ENCODE data around the gene SLC10A7. TPM values are rescaled to one million over a fixed set of nuclear protein-coding genes. Genes with fewer than 3 reads are reported as not detected.
A peak's percentile ranks its signal among the peaks of the same experiment; 100 is the strongest.

SLC10A7 gene
- total and polyA plus RNA-seq, 2 experiments from 2014 or later: 8.3 to 21.2 TPM

DNA sequence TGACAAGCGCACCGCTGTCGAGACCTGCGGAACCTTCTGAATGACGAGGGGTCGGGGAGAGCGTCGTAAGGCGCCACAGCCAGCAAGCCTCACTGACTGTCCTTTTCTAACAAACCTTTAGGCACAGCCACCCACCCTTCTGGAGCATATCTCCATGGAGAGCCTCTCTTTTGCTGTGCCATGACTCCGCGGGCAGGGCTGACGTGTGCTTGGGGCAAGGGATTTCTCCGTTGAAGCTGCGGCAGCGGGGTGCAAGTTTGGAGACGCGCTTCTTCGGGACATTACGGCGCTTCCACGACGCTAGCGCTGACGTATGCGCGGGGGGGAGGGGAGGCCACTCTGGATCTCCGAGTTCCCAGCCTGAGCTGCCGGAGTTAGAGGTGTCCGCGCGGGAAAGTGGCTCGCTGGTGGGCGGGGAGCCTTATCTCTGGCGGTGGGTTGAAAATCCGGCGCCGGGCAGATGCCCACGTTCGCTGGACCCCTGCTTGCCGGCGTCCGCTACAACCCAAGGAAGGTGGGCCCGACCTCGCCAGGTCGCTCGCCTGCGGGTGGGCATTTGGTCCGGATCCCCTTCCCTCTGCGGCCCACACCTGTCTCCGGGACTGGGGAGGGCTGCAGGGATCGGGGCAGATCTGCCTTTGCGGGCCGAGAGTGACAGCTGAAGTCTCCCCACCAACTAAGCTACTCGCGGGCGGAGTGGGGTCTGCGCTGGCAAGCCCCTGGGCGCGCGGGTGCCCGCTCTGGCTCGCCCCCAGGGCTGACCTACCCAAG is 543 bp upstream of the SLC10A7 start:
- Histone ChIP-seq H4K20me1 (ENCODE audit: insufficient read depth, poor library complexity, severe bottlenecking) (no peaks in the 10 kb centered on the region), H3K27me3 (no peaks in the 10 kb centered on the region), H3K4me1 (ENCODE audit: insufficient read depth) (peaks cover 14% of the 10 kb centered on the region), H3K4me3 (peak overlapping the region; percentile 84), H3K36me3 (replicated peaks; ENCODE audit: insufficient read depth, low read depth) (no peaks in the 10 kb centered on the region), H3K9me2 (replicated peaks; ENCODE audit: insufficient read depth) (no peaks in the 10 kb centered on the region), H3K27ac (peak overlapping the region; percentile 97), H2AFZ (peak overlapping the region; percentile 99), H3K9me3 (ENCODE audit: low read depth) (no peaks in the 10 kb centered on the region), H3K79me2 (peaks cover 32% of the 10 kb centered on the region), H3K4me2 (peak overlapping the region; percentile 97)
- peak; percentile 93 for DNase-seq (ENCODE audit: low spot score)
- TF ChIP-seq, protein P1, sequence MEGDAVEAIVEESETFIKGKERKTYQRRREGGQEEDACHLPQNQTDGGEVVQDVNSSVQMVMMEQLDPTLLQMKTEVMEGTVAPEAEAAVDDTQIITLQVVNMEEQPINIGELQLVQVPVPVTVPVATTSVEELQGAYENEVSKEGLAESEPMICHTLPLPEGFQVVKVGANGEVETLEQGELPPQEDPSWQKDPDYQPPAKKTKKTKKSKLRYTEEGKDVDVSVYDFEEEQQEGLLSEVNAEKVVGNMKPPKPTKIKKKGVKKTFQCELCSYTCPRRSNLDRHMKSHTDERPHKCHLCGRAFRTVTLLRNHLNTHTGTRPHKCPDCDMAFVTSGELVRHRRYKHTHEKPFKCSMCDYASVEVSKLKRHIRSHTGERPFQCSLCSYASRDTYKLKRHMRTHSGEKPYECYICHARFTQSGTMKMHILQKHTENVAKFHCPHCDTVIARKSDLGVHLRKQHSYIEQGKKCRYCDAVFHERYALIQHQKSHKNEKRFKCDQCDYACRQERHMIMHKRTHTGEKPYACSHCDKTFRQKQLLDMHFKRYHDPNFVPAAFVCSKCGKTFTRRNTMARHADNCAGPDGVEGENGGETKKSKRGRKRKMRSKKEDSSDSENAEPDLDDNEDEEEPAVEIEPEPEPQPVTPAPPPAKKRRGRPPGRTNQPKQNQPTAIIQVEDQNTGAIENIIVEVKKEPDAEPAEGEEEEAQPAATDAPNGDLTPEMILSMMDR (IDR thresholded peaks at IDR 0.05; ENCODE audit: poor library complexity): no peak
- no peak for TF ChIP-seq EZH2 (IDR thresholded peaks at IDR 0.05; ENCODE audit: borderline replicate concordance)
- under 1% methylated on average over 52 of the region's 62 CpGs for WGBS (ENCODE audit: low lambda C conversion rate, missing lambda C conversion rate)

DNA sequence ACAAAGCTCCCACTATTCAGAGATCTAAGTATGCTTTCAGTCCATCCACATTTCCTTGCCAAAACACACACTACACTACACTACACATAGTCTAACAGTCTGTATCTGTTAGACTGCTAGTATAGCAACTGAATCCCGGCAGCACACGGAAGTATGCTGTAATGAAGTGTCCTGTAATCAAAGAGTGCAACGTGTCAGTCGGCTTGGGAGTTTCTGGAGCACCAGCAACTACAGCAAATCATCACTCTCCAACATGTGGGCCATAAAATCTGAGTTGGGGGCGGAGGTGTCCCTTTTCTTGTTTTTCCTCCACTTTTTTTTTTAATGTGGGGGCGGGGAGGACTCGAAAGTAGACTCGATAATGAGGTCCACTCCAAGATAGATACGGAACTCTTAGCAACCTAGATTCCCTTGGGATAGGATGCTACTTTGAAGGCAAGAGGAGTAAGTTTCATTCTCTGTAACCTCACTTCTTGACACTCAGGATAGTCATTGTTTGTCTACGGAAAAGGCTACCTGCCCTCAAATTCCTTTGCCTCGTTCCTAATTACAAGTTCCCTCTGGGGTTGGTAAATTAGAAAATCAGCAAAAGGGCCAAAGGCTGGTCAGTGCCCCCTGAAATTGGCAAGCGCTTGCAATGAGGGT is 722 bp downstream of the SLC10A7 start:
- peak overlapping the region; percentile 84 for H3K4me3 ChIP-seq
- H3K27me3 ChIP-seq: no peaks in the 10 kb centered on the region
- no peaks in the 10 kb centered on the region for H4K20me1 ChIP-seq (ENCODE audit: insufficient read depth, poor library complexity, severe bottlenecking)
- no peaks in the 10 kb centered on the region for H3K36me3 ChIP-seq (replicated peaks; ENCODE audit: insufficient read depth, low read depth)
- peaks cover 33% of the 10 kb centered on the region for H3K79me2 ChIP-seq
- 2% methylated on average over 12 of the region's 12 CpGs for WGBS (ENCODE audit: low lambda C conversion rate, missing lambda C conversion rate)
- DNase-seq (ENCODE audit: low spot score): peak; percentile 69
- TF ChIP-seq, protein P1 (IDR thresholded peaks at IDR 0.05; ENCODE audit: poor library complexity): no peak
- TF ChIP-seq EZH2 (IDR thresholded peaks at IDR 0.05; ENCODE audit: borderline replicate concordance) (no peak), EZH2phosphoT487 (IDR thresholded peaks at IDR 0.05; ENCODE audit: low read depth, severe bottlenecking, unreplicated experiment) (no peak)
- peak overlapping the region; percentile 97 for H3K27ac ChIP-seq
- H3K4me1 ChIP-seq (ENCODE audit: insufficient read depth): peaks cover 14% of the 10 kb centered on the region
- H3K9me3 ChIP-seq (ENCODE audit: low read depth): no peaks in the 10 kb centered on the region
- H3K9me2 ChIP-seq (replicated peaks; ENCODE audit: insufficient read depth): no peaks in the 10 kb centered on the region
- H3K4me2 ChIP-seq: peak overlapping the region; percentile 97
- H2AFZ ChIP-seq: peak overlapping the region; percentile 99

DNA sequence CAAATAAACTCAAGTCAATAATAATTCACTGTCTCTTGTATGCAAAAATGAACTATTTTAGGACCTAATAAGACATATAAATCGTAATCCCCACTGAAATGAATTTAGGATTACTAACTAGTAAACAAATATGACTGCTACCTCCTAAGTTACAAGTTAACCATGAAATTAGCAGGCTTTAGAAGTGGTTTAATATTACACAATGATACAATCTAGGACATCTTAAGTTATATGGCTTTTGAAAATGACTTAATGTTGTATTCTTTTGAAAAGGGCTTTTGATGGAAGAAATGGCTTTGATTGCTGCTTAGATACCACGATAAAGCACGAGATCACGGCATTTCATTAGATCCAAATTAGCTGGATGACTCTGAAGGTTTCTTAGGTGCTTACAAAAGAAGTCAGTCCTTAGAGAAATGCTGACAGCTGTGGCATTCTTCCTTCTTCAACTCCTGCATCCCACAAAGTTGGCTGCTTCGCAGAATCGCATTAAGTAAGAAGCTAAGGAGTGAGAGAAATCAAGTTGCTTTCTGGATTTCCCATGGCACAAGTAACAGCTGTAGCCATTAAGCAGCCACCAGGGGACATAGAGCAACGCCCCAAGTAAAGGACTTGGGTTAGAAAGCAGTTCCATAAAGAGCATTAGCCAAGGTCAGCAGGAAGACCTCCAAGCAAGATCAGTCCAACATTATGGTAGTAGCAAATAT is 6.9 kb downstream of the SLC10A7 start:
- TF ChIP-seq EZH2 (IDR thresholded peaks at IDR 0.05; ENCODE audit: borderline replicate concordance): no peak
- no peak for TF ChIP-seq EZH2phosphoT487 (IDR thresholded peaks at IDR 0.05; ENCODE audit: low read depth, severe bottlenecking, unreplicated experiment)
- TF ChIP-seq, protein P1 (IDR thresholded peaks at IDR 0.05; ENCODE audit: poor library complexity): no peak
- Histone ChIP-seq H3K27ac (no peak overlapping the region), H3K9me2 (replicated peaks; ENCODE audit: insufficient read depth) (no peaks in the 10 kb centered on the region), H3K9me3 (ENCODE audit: low read depth) (no peaks in the 10 kb centered on the region), H3K36me3 (replicated peaks; ENCODE audit: insufficient read depth, low read depth) (no peaks in the 10 kb centered on the region), H2AFZ (no peak overlapping the region), H3K27me3 (no peaks in the 10 kb centered on the region), H4K20me1 (ENCODE audit: insufficient read depth, poor library complexity, severe bottlenecking) (no peaks in the 10 kb centered on the region), H3K4me1 (ENCODE audit: insufficient read depth) (peaks cover 3% of the 10 kb centered on the region), H3K4me2 (no peak overlapping the region), H3K79me2 (peaks cover 24% of the 10 kb centered on the region), H3K4me3 (no peak overlapping the region)
- DNase-seq (ENCODE audit: low spot score): no peak
- WGBS (ENCODE audit: low lambda C conversion rate, missing lambda C conversion rate): 85% methylated on average over 7 of the region's 7 CpGs
